ENCODE measurements around the gene VSIG2.

DNA sequence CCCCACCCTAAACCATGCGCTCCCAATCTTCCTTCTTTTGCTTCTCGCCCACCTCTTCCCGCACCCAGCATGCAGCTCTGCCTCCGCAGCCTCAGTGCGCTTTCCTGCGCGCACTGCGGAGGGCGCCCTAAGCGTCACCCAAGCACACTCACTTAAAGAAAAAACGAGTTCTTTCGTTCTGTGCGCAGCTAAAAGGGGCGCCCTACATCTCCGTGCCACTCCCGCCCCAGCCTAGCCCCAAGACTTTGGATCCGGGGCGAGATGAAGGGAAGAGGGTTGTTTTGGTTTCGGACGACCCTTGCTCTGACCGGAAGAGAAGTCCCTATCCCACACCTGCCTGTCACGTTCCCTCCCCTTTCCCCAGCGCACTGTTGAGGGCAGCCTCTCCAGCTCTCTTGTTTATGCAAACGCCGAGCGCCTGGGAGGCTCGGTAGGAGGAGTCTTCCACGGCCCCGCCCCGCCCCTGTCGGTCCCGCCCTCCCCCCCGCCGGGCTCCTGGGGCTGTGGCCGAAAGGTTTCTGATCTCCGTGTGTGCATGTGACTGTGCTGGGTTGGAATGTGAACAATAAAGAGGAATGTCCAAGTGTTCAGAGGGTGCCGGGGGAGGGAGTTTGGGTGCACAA is 5.3 kb downstream of the VSIG2 start:
- TF ChIP-seq, protein P1, sequence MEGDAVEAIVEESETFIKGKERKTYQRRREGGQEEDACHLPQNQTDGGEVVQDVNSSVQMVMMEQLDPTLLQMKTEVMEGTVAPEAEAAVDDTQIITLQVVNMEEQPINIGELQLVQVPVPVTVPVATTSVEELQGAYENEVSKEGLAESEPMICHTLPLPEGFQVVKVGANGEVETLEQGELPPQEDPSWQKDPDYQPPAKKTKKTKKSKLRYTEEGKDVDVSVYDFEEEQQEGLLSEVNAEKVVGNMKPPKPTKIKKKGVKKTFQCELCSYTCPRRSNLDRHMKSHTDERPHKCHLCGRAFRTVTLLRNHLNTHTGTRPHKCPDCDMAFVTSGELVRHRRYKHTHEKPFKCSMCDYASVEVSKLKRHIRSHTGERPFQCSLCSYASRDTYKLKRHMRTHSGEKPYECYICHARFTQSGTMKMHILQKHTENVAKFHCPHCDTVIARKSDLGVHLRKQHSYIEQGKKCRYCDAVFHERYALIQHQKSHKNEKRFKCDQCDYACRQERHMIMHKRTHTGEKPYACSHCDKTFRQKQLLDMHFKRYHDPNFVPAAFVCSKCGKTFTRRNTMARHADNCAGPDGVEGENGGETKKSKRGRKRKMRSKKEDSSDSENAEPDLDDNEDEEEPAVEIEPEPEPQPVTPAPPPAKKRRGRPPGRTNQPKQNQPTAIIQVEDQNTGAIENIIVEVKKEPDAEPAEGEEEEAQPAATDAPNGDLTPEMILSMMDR (IDR thresholded peaks at IDR 0.05) = peak in 2 of 4 experiments; percentile 13 to 24
- TF ChIP-seq POLR2A (IDR thresholded peaks at IDR 0.05) = peak; percentile 49 to 52

All from uterus (tissue), 2 donors.